GM12874 (cell line): ENCODE measurements around the gene ADIRF.

ENCODE experiments used
- CTCF ChIP-seq: IDR thresholded peaks from 2 replicates; pipeline ENCODE4 v1.5.1; 2011; ENCODE audit warnings: low read depth, mild to moderate bottlenecking, control low read depth, low read length, moderate library complexity; ENCODE audit not compliant: insufficient read depth

ADIRF gene

GRCh38 chr10:86937502-86938154 is 30.7 kb upstream of the ADIRF start:
- no peak for TF ChIP-seq CTCF

GRCh38 chr10:86938260-86938659 is 30.0 kb upstream of the ADIRF start:
- TF ChIP-seq CTCF, result no peak

- no peak for TF ChIP-seq CTCF
Measured at GRCh38 chr10:86940677-86941076, 27.6 kb upstream of the ADIRF start.

- TF ChIP-seq CTCF, result no peak
Measured at GRCh38 chr10:86941426-86941825, 26.9 kb upstream of the ADIRF start.

GRCh38 chr10:86941991-86942421 is 26.3 kb upstream of the ADIRF start:
- no peak for TF ChIP-seq CTCF

- TF ChIP-seq CTCF, result no peak
Measured at GRCh38 chr10:86942441-86943315, 25.6 kb upstream of the ADIRF start.

- no peak for TF ChIP-seq CTCF
Measured at GRCh38 chr10:86943316-86944030, 24.8 kb upstream of the ADIRF start.
